Measurements from ENCODE around the gene RND3. TPM values are rescaled to one million over a fixed set of nuclear protein-coding genes. Genes with fewer than 3 reads are reported as not detected.

Gene RND3
- total and polyA plus RNA-seq, 10 of the 15 experiments (the other 5 are each of a cell fraction or from before 2014, with no cell fraction given), result 0.38 to 18.3 (median 0.93) TPM

- in situ Hi-C loops (cut with MboI), result no loop called here
- Histone ChIP-seq H4K20me1 (ENCODE audit: control insufficient read depth, insufficient read depth) (no peaks in the 10 kb centered on the region), H3K27me3 (replicated peaks in 1 of 2; ENCODE audit: control insufficient read depth in 2 of 2, insufficient read depth in 2 of 2, low read length in 1 of 2) (no peaks in the 10 kb centered on the region), H3K79me2 (ENCODE audit: control insufficient read depth, insufficient read depth, low read length) (no peaks in the 10 kb centered on the region), H3K36me3 (ENCODE audit: control insufficient read depth in 2 of 2, insufficient read depth in 2 of 2, low read length in 1 of 2) (no peaks in the 10 kb centered on the region), H3K4me3 (no peak overlapping the region), H3K9me3 (replicated peaks; ENCODE audit: control insufficient read depth, insufficient read depth, low read length) (no peaks in the 10 kb centered on the region), H2AFZ (ENCODE audit: control insufficient read depth, low read depth, low read length) (no peak overlapping the region), H3K9ac (ENCODE audit: control insufficient read depth, insufficient read depth, low read length) (no peak overlapping the region), H3K4me1 (ENCODE audit: control insufficient read depth, insufficient read depth, low read length) (no peaks in the 10 kb centered on the region), H3K27ac (ENCODE audit: control insufficient read depth, insufficient read depth) (no peak overlapping the region), H3K4me2 (ENCODE audit: control insufficient read depth, insufficient read depth) (no peak overlapping the region)
- TF ChIP-seq SMAD1 (IDR thresholded peaks at IDR 0.05; ENCODE audit: low read depth, partially characterized antibody), result no peak
- TF ChIP-seq SIX5 (IDR thresholded peaks at IDR 0.05; ENCODE audit: low read depth, low read length, severe bottlenecking), result no peak
- TF ChIP-seq PRDM15 (CRISPR knock-in tag; IDR thresholded peaks at IDR 0.05), result no peak
- TF ChIP-seq PBX3 (IDR thresholded peaks at IDR 0.05; ENCODE audit: insufficient replicate concordance, low read depth, low read length), result no peak
- no peak for TF ChIP-seq KDM1A (IDR thresholded peaks at IDR 0.05; ENCODE audit: borderline replicate concordance)
- DNase-seq (ENCODE audit: low read depth, low spot score) (no peak), ATAC-seq (no peak), FAIRE-seq (no peak)
- 39% methylated on average over 3 of the region's 3 CpGs for WGBS (ENCODE audit: insufficient coverage, insufficient replicate concordance, low lambda C conversion rate, missing lambda C conversion rate)
- ChIA-PET POLR2A (no interaction called here), CTCF (interaction anchor here (1.2 to 2.0 kb wide), 3 partner anchors 16 to 40 kb away, joined by 3 to 8 read pairs (median 3); no protein-coding TSS in a partner anchor), SMC1A (ENCODE audit: uncharacterized antibody, unreplicated experiment) (interaction anchor here (1.1 to 4.2 kb wide), 7 partner anchors 11 to 44 kb away, joined by 3 to 21 read pairs (median 3); no protein-coding TSS in a partner anchor), RAD21 (ENCODE audit: unreplicated experiment) (interaction anchor here (1.6 kb wide), 1 partner anchor 40 kb away, joined by 4 read pairs; no protein-coding TSS in a partner anchor)
- BruUV-seq (replicated peaks), result no TSS peak
- intact Hi-C loops (cut with micrococcal nuclease; ENCODE audit: unreplicated experiment), result no loop called here
Measured at GRCh38 chr2:150432312-150432625, 55.2 kb downstream of the RND3 start.
